K562 (cell line): ENCODE results near the gene CD40. TPM values are rescaled to one million over a fixed set of nuclear protein-coding genes. Genes with fewer than 3 reads are reported as not detected.

ENCODE experiments used
- ATAC-seq: fragments of 200-7000 bp; cut with Tn5 transposase; 3 replicates; pipeline ENCODE4 v1.9.1; 2020; ENCODE audit warnings: moderate library complexity
- BruUV-seq: library from RNA; stranded (reverse); fragments of 400-500 nt; replicated peaks from 2 replicates; lab custom pipeline; 2021; lab: Mats Ljungman, UMichigan
- CTCF ChIA-PET: fragments of 300-600 bp; formaldehyde crosslinking; extraction: SDS; loops from one replicate; lab custom pipeline; 2021; ENCODE audit warnings: low intra/inter-chr PET ratio; lab: Yijun Ruan, JAX
- POLR2A ChIA-PET: fragments of 300-600, 350-650 bp; sonication (Branson Sonifier 250); formaldehyde crosslinking; extraction: SDS; loops from one replicate; lab custom pipeline; 2021; ENCODE audit warnings: antibody characterized with exemption, inconsistent platforms; lab: Yijun Ruan, JAX
- DNase-seq, 4 experiments: peaks; one replicate each; pipeline versions ENCODE4 v3.0.0 to v3.0.0-alpha.2; 2011 to 2018; ENCODE audit warnings: low spot score in 3 of 4, mixed read lengths in 3 of 4; ENCODE audit errors: extremely low read depth in 1 of 4
- FAIRE-seq: peaks from 2 replicates; lab custom pipeline; 2011; peaks lifted over from hg19 to GRCh38; lab: Jason Lieb, UNC
- H2AFZ ChIP-seq: 2 replicates; pipeline ENCODE4 v1.6.0; 2011; ENCODE audit warnings: low read depth, low read length, control low read depth, inconsistent platforms
- H3K27ac ChIP-seq: fragments of 200-600 bp; 3 replicates; pipeline ENCODE4 v1.8.0; 2011; ENCODE audit warnings: low read depth, mild to moderate bottlenecking, control low read depth, inconsistent platforms, low read length, moderate library complexity, mixed read lengths; ENCODE audit errors: extremely low read depth
- H3K27me3 ChIP-seq, 2 experiments: fragments of 300-600 bp in 1 of 2; 2 replicates in 1 of 2; 3 replicates in 1 of 2; pipeline versions ENCODE4 v1.6.0 to v1.8.0; 2011; ENCODE audit warnings: inconsistent platforms in 2 of 2, low read length in 2 of 2, mild to moderate bottlenecking in 1 of 2, mixed read lengths in 1 of 2, moderate library complexity in 1 of 2; ENCODE audit not compliant: control insufficient read depth in 2 of 2, insufficient read depth in 2 of 2
- H3K36me3 ChIP-seq: fragments of 300-600 bp; 3 replicates; pipeline ENCODE4 v1.8.0; 2011; ENCODE audit warnings: mild to moderate bottlenecking, low read length, inconsistent platforms; ENCODE audit not compliant: control insufficient read depth, insufficient read depth
- H3K4me1 ChIP-seq, 2 experiments: fragments of 200-600 bp in 1 of 2; replicated peaks in 1 of 2; 2 replicates in 1 of 2; 3 replicates in 1 of 2; pipeline versions ENCODE4 v1.5.1 to v1.8.0; 2011; ENCODE audit warnings: inconsistent platforms in 2 of 2, low read length in 2 of 2, mild to moderate bottlenecking in 1 of 2, mixed read lengths in 1 of 2, moderate library complexity in 1 of 2; ENCODE audit not compliant: control insufficient read depth in 2 of 2, insufficient read depth in 2 of 2
- H3K4me2 ChIP-seq: 2 replicates; pipeline ENCODE4 v1.6.1; 2011; ENCODE audit warnings: low read length, control low read depth, inconsistent platforms, mixed read lengths; ENCODE audit not compliant: insufficient read depth
- H3K4me3 ChIP-seq: fragments of 200-600 bp; sonication (generic), shearing (Covaris generic); 2 replicates; pipeline ENCODE4 v1.5.1; 2016; ENCODE audit warnings: control low read depth, inconsistent platforms
- H3K79me2 ChIP-seq: fragments of 200-600 bp; 3 replicates; pipeline ENCODE4 v1.8.0; 2011; ENCODE audit warnings: low read length, inconsistent platforms; ENCODE audit not compliant: control insufficient read depth, insufficient read depth
- H3K9ac ChIP-seq, 2 experiments: 2 replicates each; pipeline versions ENCODE4 v1.6.0 to v1.6.1; 2011; ENCODE audit warnings: low read depth in 2 of 2, low read length in 2 of 2, control low read depth in 1 of 2, inconsistent platforms in 1 of 2, mild to moderate bottlenecking in 1 of 2, mixed read lengths in 1 of 2; ENCODE audit not compliant: insufficient read depth in 1 of 2
- H3K9me1 ChIP-seq: one replicate; pipeline ENCODE4 v1.6.0; 2011; ENCODE audit warnings: inconsistent platforms, mild to moderate bottlenecking, low read length, moderate library complexity; ENCODE audit not compliant: control insufficient read depth, insufficient read depth
- H3K9me3 ChIP-seq: replicated peaks from 2 replicates; pipeline ENCODE4 v1.5.1; 2011; ENCODE audit warnings: low read depth, low read length, inconsistent platforms; ENCODE audit not compliant: control insufficient read depth, insufficient read depth
- H4K20me1 ChIP-seq: replicated peaks from 2 replicates; pipeline ENCODE4 v1.6.1; 2011; ENCODE audit warnings: low read length, inconsistent platforms, mixed read lengths; ENCODE audit not compliant: control insufficient read depth, insufficient read depth
- YY1 ChIP-seq, 3 experiments: IDR thresholded peaks; 2 replicates each; pipeline ENCODE4 v1.6.1; 2011; ENCODE audit warnings: low read length in 2 of 3, mild to moderate bottlenecking in 2 of 3, moderate library complexity in 2 of 3, borderline replicate concordance in 1 of 3, control low read depth in 1 of 3, low read depth in 1 of 3; ENCODE audit not compliant: insufficient read depth in 3 of 3, insufficient replicate concordance in 2 of 3, control insufficient read depth in 1 of 3, insufficient read length in 1 of 3; ENCODE audit errors: extremely low read depth in 1 of 3
- WGBS: fragments of 100-300 bp; shearing (Covaris generic); methylation state at CpG from one replicate; pipeline ENCODE4 v1.1.6; 2016; ENCODE audit warnings: low coverage, mixed read lengths; ENCODE audit not compliant: insufficient coverage; ENCODE audit errors: missing lambda C conversion rate; 5-methylcytosine and 5-hydroxymethylcytosine counted together
- in situ Hi-C: fragments of 300-500 bp; cut with MboI; formaldehyde crosslinking; loops from 4 replicates; pipeline ENCODE4 v1.15.0; 2018; ENCODE audit warnings: inconsistent platforms, mixed read lengths
- intact Hi-C: fragments of 100-400 bp; cut with micrococcal nuclease; formaldehyde crosslinking; loops from 2 replicates; pipeline ENCODE4 v1.14.2; 2022
- polyA plus RNA-seq, 8 experiments: library from polyadenylated mRNA; depleted of rRNA in 4 of 8; stranded (reverse) in 5 of 8; unstranded in 3 of 8; fragments of >200 nt; fragmentation: Nextera tagmentation in 2 of 8; fragmentation: Illumina TruSeq in 1 of 8; extraction: Ambion mirVana in 2 of 8; extraction: Trizol in 1 of 8; gene quantifications; 2 replicates each; pipeline versions ENCODE4 v1.2.1 to v1.2.3, GENCODE V29; 2011 to 2014; ENCODE audit warnings: inconsistent platforms in 1 of 8, missing spikeins in 1 of 8
- total RNA-seq, 7 experiments: library from RNA; depleted of rRNA in 6 of 7; stranded (reverse); fragments of >200 nt in 6 of 7; fragmentation: Illumina TruSeq in 2 of 7; extraction: Trizol in 2 of 7; gene quantifications; 2 replicates each; pipeline versions ENCODE4 v1.2.1 to v1.2.3, GENCODE V29; 2011 to 2021; ENCODE audit warnings: low replicate concordance in 1 of 7
- TF ChIP-seq, protein P1 (sequence below): fragments of 250-450 bp; sonication (Bioruptor Pico); IDR thresholded peaks from 2 replicates; pipeline ENCODE4 v1.5.1; 2021; ENCODE audit warnings: mild to moderate bottlenecking

CD40 gene
- total and polyA plus RNA-seq, 9 of the 15 experiments (the other 6 are each of a cell fraction or from before 2014, with no cell fraction given), result 0.76 to 3.7 (median 1.6) TPM

- Histone ChIP-seq H2AFZ (no peak overlapping the region), H3K27ac (no peak overlapping the region), H3K9me1 (no peaks in the 10 kb centered on the region), H4K20me1 (no peaks in the 10 kb centered on the region), H3K9ac (no peak overlapping the region), H3K9me3 (no peaks in the 10 kb centered on the region; the same call in 1 of the 2 replicates), H3K4me2 (no peak overlapping the region), H3K4me3 (no peak overlapping the region), H3K36me3 (no peaks in the 10 kb centered on the region), H3K27me3 (peaks cover 37 to 42% of the 10 kb centered on the region in 2 experiments), H3K79me2 (no peaks in the 10 kb centered on the region)
- ATAC-seq (no peak), FAIRE-seq (no peak), DNase-seq (no peak)
- POLR2A ChIA-PET, result no interaction called here
- CTCF ChIA-PET, result no interaction called here
- in situ Hi-C loops, result no loop called here
- WGBS, result 3% methylated on average over 3 of the region's 3 CpGs
- intact Hi-C loops, result no loop called here
- no TSS peak for BruUV-seq
- peak in 1 of 3 experiments; percentile 75 for TF ChIP-seq YY1 (IDR thresholded peaks at IDR 0.05; ENCODE audit: borderline replicate concordance in 1 of 3, control insufficient read depth in 1 of 3, extremely low read depth in 1 of 3, insufficient read depth in 3 of 3, insufficient read length in 1 of 3, insufficient replicate concordance in 2 of 3, low read depth in 1 of 3, low read length in 2 of 3)
- TF ChIP-seq, protein P1, sequence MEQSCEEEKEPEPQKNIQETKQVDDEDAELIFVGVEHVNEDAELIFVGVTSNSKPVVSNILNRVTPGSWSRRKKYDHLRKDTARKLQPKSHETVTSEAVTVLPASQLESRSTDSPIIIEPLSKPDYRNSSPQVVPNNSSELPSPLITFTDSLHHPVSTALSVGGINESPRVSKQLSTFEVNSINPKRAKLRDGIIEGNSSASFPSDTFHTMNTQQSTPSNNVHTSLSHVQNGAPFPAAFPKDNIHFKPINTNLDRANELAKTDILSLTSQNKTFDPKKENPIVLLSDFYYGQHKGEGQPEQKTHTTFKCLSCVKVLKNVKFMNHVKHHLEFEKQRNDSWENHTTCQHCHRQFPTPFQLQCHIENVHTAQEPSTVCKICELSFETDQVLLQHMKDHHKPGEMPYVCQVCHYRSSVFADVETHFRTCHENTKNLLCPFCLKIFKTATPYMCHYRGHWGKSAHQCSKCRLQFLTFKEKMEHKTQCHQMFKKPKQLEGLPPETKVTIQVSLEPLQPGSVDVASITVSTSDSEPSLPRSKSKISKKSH (CRISPR knock-in tag), result no peak
- TF ChIP-seq, all 486 proteins: peak for 1
- peaks cover 0 to 5% of the 10 kb centered on the region in 2 experiments; a peak in 1 of 5 replicates for H3K4me1 ChIP-seq
Observed at GRCh38 chr20:46104262-46104661, 13.9 kb upstream of the CD40 start.
